Calu3 (cell line): ENCODE measurements around the gene PIEZO2. TPM values are rescaled to one million over a fixed set of nuclear protein-coding genes. Genes with fewer than 3 reads are reported as not detected.

Source experiments
- BruUV-seq: library from RNA; stranded (reverse); fragments of 400-500 nt; replicated peaks from 2 replicates; lab custom pipeline; 2021; lab: Mats Ljungman, UMichigan
- CTCF ChIA-PET: fragments of 300-600 bp; sonication (Branson Sonifier 250); formaldehyde crosslinking; loops from one replicate; lab custom pipeline; 2022; ENCODE audit warnings: antibody characterized with exemption; lab: Charles Lee
- DNase-seq: peaks from one replicate; pipeline ENCODE4 v3.0.0; 2022
- H3K27ac Mint-ChIP-seq: one replicate; pipeline ENCODE4 v1.8.0; 2022; ENCODE audit warnings: mixed read lengths; ENCODE audit not compliant: unreplicated experiment
- H3K27me3 Mint-ChIP-seq: one replicate; pipeline ENCODE4 v1.8.0; 2022; ENCODE audit warnings: mixed read lengths; ENCODE audit not compliant: unreplicated experiment
- H3K36me3 Mint-ChIP-seq: one replicate; pipeline ENCODE4 v1.8.0; 2022; ENCODE audit warnings: mild to moderate bottlenecking, moderate library complexity, mixed read lengths; ENCODE audit not compliant: insufficient read depth, unreplicated experiment
- H3K4me1 Mint-ChIP-seq: one replicate; pipeline ENCODE4 v1.8.0; 2022; ENCODE audit warnings: mild to moderate bottlenecking, low read depth, mixed read lengths; ENCODE audit not compliant: unreplicated experiment
- H3K4me3 Mint-ChIP-seq: one replicate; pipeline ENCODE4 v1.8.0; 2022; ENCODE audit warnings: mild to moderate bottlenecking, low read depth, moderate library complexity, mixed read lengths; ENCODE audit not compliant: unreplicated experiment
- H3K9me3 Mint-ChIP-seq: one replicate; pipeline ENCODE4 v1.8.0; 2022; ENCODE audit warnings: low read depth, mixed read lengths; ENCODE audit not compliant: unreplicated experiment
- CTCF ChIP-seq: fragments of 200-600 bp; IDR thresholded peaks from one replicate; pipeline ENCODE4 v1.8.0; 2022; ENCODE audit warnings: antibody characterized with exemption; ENCODE audit not compliant: unreplicated experiment
- intact Hi-C: fragments of 100-400 bp; cut with micrococcal nuclease; formaldehyde crosslinking; loops from one replicate; pipeline ENCODE4 v1.10.0; 2022; ENCODE audit not compliant: unreplicated experiment
- total RNA-seq: library from RNA; stranded (reverse); gene quantifications from 2 replicates; pipeline ENCODE4 v1.2.3, GENCODE V29; 2022

The PIEZO2 gene
- total RNA-seq, 1 experiment from 2014 or later: 0.24 TPM

- no peaks in the 10 kb centered on the region for H3K9me3 Mint-ChIP-seq
- TF ChIP-seq CTCF: no peak
- BruUV-seq: no TSS peak
- intact Hi-C loops: loop anchor here (5.0 kb wide), 1 partner anchor 36 kb away; no protein-coding TSS in a partner anchor
- CTCF ChIA-PET: interaction anchor here (0.6 to 0.9 kb wide), 2 partner anchors 65 to 822 kb away, joined by 3 read pairs; no protein-coding TSS in a partner anchor
- H3K36me3 Mint-ChIP-seq: no peaks in the 10 kb centered on the region
- H3K4me1 Mint-ChIP-seq: no peaks in the 10 kb centered on the region
- peaks cover 32% of the 10 kb centered on the region for H3K27me3 Mint-ChIP-seq
- DNase-seq: no peak
- no peak overlapping the region for H3K27ac Mint-ChIP-seq
- no peak overlapping the region for H3K4me3 Mint-ChIP-seq
These were observed 478.5 kb downstream of the PIEZO2 start for GRCh38 chr18:10670856-10671255.

DNA sequence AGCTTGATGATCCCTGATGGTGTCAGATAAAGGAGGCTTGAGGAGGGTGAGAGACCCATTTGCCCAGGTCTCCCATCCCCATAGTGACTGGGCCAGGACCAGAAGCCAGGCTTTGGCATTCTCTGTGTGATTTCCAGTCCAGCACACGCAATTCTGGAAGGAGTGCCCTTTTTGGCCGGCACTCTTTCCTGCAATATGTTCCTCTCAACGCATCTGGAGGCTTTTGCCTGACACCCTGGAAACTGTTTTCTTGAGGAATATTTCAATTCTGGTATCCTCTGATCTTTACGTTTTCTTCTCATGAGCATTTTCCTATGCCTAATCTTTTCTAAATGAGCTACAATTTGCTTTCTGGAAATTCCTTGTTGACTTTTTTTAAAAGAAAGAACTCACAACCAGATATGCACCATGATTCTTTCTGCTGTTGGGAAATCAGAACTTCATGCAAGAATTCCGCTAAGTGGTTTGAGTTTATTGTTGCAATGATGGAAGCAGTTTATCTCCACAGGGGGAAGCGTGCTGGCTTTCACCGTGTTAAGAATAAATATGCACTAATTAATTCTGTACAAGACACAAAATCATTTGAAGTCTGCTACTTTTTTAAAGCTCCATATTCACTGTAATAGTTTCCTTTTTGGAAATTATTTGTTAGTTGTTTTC is 479.8 kb downstream of the PIEZO2 start:
- TF ChIP-seq CTCF: no peak
- Mint-ChIP-seq H3K27me3 (peaks cover 32% of the 10 kb centered on the region), H3K9me3 (no peaks in the 10 kb centered on the region)

DNA sequence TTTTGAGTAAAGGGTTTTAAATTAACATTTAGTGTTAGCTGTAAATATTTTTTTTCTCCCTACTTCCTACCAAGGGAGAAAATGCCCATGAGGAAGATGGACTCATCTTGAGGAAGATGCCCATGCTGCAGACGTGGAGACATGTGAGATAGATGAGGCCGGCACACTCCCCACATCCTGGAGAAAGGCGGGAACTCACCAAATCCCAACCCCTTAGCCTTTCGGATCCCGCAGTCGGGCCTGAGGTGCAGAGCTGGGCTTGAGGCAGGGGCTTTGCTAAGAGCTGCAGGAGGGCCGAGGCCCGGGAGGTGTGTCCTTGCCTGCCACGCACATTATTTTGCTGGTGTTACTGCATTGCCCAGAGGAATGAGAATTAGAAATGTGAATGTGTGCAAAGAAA is 485.6 kb downstream of the PIEZO2 start:
- Mint-ChIP-seq H3K27ac (no peak overlapping the region), H3K27me3 (no peaks in the 10 kb centered on the region), H3K9me3 (no peaks in the 10 kb centered on the region), H3K4me3 (no peak overlapping the region), H3K36me3 (peaks cover 7% of the 10 kb centered on the region), H3K4me1 (peaks cover 26% of the 10 kb centered on the region)
- CTCF ChIA-PET: no interaction called here
- BruUV-seq: no TSS peak
- TF ChIP-seq CTCF: no peak
- intact Hi-C loops: no loop called here
- no peak for DNase-seq

More for the DNA sequence above, 479.8 kb downstream of the PIEZO2 start:
- BruUV-seq: no TSS peak
- no peak overlapping the region for H3K4me3 Mint-ChIP-seq
- DNase-seq: no peak
- H3K36me3 Mint-ChIP-seq: no peaks in the 10 kb centered on the region
- intact Hi-C loops: loop anchor here (5.0 kb wide), 1 partner anchor 38 kb away; no protein-coding TSS in a partner anchor
- H3K27ac Mint-ChIP-seq: no peak overlapping the region
- CTCF ChIA-PET: no interaction called here
- H3K4me1 Mint-ChIP-seq: no peaks in the 10 kb centered on the region

- Mint-ChIP-seq H3K4me3 (peak overlapping the region; percentile 6), H3K9me3 (no peaks in the 10 kb centered on the region), H3K27ac (peak overlapping the region; percentile 86), H3K4me1 (peaks cover 26% of the 10 kb centered on the region), H3K27me3 (no peaks in the 10 kb centered on the region), H3K36me3 (peaks cover 7% of the 10 kb centered on the region)
- CTCF ChIA-PET: interaction anchor here (0.6 to 1.1 kb wide), 2 partner anchors 55 to 460 kb away, joined by 3 to 4 read pairs; no protein-coding TSS in a partner anchor
- DNase-seq: peak; percentile 47
- BruUV-seq: no TSS peak
- TF ChIP-seq CTCF: no peak
- intact Hi-C loops: no loop called here
These were observed 488.1 kb downstream of the PIEZO2 start for GRCh38 chr18:10661317-10661716.
